ENCODE data around the gene TMEM123. TPM values are rescaled to one million over a fixed set of nuclear protein-coding genes. Genes with fewer than 3 reads are reported as not detected.

TMEM123 gene
- total and polyA plus RNA-seq, 2 of the 13 experiments (the other 11 are each of a cell fraction or from before 2014, with no cell fraction given): 365 to 2,761 TPM

GRCh38 chr11:102476812-102477211, 24.2 kb upstream of the TMEM123 start (continued):
- TF ChIP-seq TCF12 (IDR thresholded peaks at IDR 0.05) (no peak), TCF12 (CRISPR knock-in tag; IDR thresholded peaks at IDR 0.05) (no peak), DZIP1 (CRISPR knock-in tag; IDR thresholded peaks at IDR 0.05) (no peak), MIER3 (CRISPR knock-in tag; IDR thresholded peaks at IDR 0.05; ENCODE audit: borderline replicate concordance) (peak; percentile 73), EP300 (IDR thresholded peaks at IDR 0.05; ENCODE audit: low read depth in 2 of 2, low read length in 2 of 2) (peak in 1 of 2 experiments; percentile 83; a peak in 2 of 4 replicates), EP300 (CRISPR knock-in tag; IDR thresholded peaks at IDR 0.05; ENCODE audit: borderline replicate concordance) (peak; percentile 42; the same call in 1 of the 2 replicates), ZHX2 (IDR thresholded peaks at IDR 0.05; ENCODE audit: low read depth) (no peak), ZHX2 (CRISPR knock-in tag; IDR thresholded peaks at IDR 0.05; ENCODE audit: borderline replicate concordance) (peak; percentile 30; the same call in 1 of the 2 replicates), FOXP4 (CRISPR knock-in tag; IDR thresholded peaks at IDR 0.05) (peak; percentile 95), NCOA2 (CRISPR knock-in tag; IDR thresholded peaks at IDR 0.05) (peak; percentile 73)
- TF ChIP-seq, protein P1, sequence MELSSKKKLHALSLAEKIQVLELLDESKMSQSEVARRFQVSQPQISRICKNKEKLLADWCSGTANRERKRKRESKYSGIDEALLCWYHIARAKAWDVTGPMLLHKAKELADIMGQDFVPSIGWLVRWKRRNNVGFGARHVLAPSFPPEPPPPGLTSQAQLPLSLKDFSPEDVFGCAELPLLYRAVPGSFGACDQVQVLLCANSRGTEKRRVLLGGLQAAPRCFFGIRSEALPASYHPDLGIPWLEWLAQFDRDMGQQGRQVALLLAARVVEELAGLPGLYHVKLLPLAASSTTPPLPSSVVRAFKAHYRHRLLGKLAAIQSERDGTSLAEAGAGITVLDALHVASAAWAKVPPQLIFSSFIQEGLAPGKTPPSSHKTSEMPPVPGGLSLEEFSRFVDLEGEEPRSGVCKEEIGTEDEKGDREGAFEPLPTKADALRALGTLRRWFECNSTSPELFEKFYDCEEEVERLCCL (CRISPR knock-in tag; IDR thresholded peaks at IDR 0.05; ENCODE audit: borderline replicate concordance): no peak
- TF ChIP-seq, protein P2, sequence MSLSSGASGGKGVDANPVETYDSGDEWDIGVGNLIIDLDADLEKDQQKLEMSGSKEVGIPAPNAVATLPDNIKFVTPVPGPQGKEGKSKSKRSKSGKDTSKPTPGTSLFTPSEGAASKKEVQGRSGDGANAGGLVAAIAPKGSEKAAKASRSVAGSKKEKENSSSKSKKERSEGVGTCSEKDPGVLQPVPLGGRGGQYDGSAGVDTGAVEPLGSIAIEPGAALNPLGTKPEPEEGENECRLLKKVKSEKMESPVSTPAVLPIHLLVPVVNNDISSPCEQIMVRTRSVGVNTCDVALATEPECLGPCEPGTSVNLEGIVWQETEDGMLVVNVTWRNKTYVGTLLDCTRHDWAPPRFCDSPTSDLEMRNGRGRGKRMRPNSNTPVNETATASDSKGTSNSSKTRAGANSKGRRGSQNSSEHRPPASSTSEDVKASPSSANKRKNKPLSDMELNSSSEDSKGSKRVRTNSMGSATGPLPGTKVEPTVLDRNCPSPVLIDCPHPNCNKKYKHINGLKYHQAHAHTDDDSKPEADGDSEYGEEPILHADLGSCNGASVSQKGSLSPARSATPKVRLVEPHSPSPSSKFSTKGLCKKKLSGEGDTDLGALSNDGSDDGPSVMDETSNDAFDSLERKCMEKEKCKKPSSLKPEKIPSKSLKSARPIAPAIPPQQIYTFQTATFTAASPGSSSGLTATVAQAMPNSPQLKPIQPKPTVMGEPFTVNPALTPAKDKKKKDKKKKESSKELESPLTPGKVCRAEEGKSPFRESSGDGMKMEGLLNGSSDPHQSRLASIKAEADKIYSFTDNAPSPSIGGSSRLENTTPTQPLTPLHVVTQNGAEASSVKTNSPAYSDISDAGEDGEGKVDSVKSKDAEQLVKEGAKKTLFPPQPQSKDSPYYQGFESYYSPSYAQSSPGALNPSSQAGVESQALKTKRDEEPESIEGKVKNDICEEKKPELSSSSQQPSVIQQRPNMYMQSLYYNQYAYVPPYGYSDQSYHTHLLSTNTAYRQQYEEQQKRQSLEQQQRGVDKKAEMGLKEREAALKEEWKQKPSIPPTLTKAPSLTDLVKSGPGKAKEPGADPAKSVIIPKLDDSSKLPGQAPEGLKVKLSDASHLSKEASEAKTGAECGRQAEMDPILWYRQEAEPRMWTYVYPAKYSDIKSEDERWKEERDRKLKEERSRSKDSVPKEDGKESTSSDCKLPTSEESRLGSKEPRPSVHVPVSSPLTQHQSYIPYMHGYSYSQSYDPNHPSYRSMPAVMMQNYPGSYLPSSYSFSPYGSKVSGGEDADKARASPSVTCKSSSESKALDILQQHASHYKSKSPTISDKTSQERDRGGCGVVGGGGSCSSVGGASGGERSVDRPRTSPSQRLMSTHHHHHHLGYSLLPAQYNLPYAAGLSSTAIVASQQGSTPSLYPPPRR (CRISPR knock-in tag; IDR thresholded peaks at IDR 0.05; ENCODE audit: borderline replicate concordance): peak; percentile 84; the same call in 1 of the 2 replicates

Data from HepG2 (cell line).